Dermis blood vessel endothelial cell (primary cell): ENCODE results near the gene CHAF1A. TPM values are rescaled to one million over a fixed set of nuclear protein-coding genes. Genes with fewer than 3 reads are reported as not detected.

Experiments
- DNase-seq: peaks from one replicate; pipeline ENCODE4 v3.0.0; 2010
- total RNA-seq: library from RNA; depleted of rRNA; stranded (reverse); fragments of >200 nt; gene quantifications from 2 replicates; pipeline ENCODE4 v1.2.3, GENCODE V29; 2014

CHAF1A gene
- total RNA-seq, 1 donor from 2014 or later, result 8.7 TPM

DNA sequence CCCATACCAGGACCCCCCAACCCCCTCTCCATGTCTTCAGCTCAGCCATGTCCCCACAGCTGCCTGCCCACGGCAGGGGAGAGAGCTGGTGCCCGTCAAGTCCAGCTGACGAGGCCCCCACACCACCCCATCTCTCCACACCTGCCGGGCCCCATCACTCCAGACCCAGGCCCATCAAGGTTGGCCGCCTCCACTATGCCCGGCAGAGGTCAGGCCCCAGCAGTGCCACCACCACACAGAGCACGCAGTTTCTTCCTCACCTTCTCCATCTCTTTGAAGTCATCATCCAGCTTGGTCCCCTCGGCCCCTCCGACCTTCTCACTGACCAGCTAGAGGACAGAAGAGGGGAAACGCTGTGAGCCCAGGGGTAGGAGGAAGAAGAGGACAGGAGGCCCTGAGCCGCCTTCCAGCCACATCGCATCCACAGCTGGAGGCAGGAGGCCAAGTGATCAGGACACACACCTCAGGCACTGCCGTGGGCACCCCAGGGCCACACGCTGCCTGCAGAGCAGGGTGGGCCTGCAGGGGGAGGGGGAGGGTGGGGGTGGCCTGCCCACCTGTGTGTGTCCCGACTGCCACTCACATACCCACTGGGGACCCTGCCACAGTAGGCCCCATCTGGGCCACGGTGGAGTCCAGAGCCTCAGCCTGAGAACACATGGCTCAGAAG lies 35.6 kb upstream of the CHAF1A start:
- DNase-seq, result no peak

DNA sequence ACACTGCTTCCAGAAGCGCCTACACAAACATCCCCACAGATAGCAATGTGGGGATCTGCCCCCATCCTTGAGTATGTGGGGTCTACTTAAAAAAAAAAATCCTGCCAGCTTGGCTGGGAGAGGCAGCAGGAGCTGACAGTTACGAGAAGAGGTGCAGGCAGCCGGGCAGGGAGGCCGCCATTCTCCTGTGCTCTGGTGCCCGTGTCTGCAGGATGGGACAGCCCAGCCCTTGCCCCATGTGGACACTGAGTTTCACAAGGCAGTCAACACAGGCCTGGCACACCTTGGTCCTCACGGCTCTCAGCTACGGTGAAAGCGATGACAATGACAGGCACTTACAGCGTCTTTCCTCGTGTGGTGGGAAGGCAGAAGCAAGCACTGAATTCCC lies 35.1 kb upstream of the CHAF1A start:
- DNase-seq, result no peak

DNA sequence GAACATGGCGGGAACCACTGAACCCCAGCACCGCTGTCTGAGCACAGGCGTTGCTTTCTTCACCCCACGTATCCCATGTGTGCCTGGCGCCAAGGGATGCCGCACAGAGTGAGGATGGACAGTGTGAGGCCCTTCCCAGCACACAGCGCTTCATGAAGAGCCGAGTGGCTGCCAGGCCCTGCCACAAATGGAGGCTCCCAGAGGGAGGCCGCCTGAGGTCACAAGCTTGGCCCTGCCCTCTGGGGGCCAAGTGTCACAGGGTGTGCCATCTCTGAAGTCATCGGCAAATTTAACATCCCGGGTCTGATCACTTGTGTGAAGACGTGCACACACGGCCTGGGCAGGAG lies 34.7 kb upstream of the CHAF1A start:
- no peak for DNase-seq

DNA sequence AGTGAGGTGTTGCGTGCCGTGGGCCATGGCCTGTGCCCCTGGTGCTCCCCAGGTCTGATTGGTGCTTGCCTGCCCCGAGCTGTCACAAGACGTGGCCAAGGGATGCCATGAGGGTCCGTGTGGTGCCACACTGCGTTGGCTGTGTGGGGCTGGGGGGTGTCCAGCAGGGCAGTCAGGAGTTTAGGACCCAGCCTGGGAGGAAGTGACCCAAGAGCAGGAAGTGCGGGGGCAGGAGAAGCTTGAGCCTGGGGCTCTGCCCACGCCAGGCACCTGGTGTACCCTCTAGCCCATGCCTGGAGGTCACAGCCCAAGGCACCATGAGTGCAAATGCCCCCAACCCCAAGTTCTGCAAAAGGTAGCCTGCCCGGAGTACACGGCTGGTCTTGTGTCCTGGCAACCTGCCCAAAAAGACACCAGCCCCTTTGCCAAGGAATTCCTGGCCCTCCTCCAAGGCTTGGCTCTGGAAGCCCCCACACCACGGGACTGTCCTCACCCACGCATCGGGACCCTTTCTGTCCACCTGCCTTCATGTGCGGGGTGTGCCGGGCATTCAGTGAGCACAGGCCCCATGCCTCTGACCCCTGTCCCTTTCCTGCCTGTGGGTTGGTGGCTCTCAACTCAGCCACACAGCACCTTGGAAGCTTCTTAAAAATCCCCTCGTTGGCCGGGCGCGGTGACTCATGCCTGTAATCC lies 34.2 kb upstream of the CHAF1A start:
- DNase-seq, result peak; percentile 61

DNA sequence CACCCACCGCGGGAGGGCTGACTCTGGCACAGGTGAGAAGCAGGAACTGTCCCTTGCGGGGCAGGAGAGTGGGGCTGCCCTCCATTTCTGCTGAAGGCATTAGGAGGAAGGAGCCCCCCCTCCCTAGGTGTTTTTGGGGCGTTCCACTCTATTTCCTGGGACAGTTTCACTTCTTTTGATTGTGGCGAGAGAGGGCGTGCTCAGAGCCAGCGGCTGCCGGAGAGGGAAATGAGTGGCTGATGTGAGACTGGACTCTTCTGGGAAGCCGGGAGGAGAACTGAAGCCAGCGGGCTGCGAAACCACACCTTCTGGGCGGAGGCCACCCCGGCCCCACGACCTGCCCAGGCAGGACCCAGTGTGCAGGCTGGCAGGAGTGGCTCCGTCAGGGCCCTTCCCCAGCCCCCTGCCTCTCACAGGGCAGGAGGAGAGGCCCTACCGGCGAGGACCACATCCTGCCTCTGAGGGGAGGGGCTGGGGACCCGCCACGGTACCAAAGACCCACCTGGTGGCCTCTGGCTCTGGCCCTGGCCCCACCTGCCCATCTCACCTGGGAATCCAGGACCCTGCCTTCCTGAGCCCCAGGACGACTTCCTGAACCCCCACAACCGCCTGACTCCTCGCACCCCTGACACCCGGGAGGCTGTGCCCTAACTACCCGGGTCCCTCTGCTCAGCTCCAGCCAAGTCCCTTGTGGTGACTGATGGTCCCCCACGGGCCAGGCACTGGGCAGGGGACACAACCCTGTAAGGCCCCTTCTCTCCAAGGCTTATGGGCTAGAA lies 33.1 kb upstream of the CHAF1A start:
- peak; percentile 62 for DNase-seq

DNA sequence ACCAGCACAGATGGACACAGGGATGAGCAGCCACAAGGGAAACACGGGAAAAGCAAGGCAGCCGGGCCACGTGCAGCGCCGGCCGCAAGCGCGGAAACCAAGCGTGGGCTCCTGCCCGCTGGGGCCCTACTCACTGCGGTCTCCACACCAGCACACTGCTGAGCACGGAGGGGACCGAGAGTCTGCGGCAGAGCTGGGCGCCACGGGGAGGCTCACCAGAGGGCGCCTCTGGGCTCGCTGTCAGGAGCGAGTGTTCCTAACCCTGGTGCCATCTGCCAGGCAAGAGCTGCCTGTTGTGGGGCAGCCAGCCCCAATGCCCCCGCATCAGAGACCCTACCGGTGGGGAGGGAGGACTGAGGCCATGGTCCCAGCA lies 32.6 kb upstream of the CHAF1A start:
- peak; percentile 82 for DNase-seq

DNA sequence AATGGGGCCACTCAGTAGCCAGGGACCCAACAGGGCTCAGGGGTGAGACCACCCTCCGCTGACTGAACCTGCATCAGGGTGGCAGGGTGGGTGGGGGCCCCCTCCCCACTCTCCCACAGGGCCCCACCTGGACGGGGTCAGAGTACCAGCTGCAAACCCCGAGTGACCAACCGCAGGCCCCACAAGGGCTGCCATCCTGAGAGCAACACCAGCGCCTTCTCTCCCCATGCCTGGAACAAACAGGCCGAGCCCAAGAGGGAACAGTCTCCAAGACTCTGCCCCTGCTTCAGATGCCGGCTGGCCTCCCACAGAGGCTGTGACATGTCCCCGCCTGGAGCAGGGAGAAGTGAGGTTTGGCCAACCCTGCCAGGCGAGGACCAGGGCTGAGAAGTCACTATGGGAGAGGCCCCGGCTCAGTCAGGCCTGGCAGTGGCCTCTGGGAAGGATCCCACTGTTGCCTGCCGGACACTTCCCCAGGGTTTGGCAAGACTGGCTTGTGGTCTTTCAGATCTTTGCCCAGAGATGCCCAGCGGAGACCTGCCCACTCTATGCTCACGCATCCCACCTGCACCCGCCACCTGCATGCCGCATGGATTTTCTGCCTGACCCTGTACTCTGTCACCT lies 31.9 kb upstream of the CHAF1A start:
- no peak for DNase-seq

DNA sequence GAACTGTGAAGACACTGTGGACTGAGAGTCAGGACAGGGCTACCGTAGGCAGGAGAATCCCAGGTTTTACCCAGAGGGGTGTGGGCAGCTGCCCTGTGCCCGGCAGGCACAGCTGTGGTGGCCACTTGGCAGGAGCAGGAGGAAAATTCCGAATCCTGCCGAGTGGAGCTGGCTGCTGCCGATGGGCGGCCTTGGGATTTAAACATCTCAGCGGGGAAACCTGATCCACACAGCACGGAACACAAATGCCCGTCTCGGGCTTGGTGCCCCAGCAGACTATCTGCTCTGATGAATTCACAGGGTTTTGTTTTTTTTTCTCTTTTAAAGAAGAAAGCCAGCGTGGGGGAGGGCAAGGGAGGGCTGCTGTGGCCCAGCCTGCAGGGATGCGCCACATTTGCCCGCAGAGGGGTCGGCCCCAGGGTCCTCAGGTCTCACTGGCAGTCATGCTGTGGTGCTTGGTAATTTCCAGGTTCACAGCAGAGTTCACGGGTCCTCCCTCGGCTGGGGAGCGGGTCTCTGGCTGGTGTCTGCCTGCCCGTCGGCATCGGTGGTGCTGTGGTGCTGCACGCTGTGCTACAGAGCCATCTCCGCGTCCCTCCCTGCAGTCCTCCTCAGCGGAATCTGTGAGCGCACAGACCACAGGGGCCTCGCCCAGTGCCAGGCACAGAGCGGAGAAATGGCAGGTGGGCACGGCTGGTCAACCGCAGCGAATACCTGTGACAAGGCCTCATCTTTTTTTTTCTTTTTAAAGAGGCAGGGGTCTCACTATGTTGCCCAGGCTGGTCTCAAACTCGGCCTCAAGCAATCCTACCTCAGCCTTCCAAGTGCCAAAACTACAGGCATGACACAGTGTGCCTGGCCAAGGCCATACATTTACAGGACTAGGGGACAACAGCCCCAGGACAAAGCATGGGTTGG lies 30.9 kb upstream of the CHAF1A start:
- no peak for DNase-seq

DNA sequence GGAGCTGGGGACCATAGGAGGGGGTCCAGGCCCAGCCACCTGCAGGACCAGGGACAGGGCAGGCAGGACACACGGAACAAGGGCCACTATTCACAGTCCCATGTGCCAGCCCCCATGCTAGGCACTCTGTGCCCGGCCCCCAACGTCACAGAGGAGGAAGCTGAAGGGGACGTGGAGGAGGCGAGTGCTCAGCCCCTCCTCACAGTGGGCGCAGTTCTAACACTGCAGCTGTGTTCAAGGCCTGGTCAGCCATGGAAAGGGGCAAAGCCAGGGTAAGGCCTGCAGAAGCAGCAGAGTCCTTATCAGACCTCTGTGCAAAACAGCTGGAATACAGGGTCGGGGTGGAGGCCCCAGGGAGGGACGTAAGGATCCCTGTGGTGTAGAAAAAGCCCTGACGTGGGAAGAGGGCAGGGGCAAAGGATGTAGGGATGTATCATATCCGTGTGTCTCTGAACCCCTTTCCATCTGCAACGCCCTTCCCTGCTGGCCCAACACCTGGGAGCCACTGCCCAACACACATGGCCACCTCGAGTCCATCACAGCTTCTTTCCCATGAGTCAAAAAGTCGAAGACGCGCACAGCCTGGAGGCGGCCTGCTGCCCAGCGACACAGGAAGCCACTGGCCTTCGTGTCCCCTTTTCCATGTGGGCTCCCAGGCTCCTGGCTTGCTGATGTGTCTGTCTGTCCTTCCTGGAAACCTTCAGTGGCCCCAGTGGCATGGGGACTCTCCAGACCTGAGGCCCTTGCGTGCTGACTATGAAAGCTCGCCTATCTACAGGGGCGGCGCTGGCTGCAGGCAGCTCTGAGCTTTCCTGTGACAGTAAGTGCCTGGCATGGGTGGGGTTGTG lies 30.1 kb upstream of the CHAF1A start:
- no peak for DNase-seq

DNA sequence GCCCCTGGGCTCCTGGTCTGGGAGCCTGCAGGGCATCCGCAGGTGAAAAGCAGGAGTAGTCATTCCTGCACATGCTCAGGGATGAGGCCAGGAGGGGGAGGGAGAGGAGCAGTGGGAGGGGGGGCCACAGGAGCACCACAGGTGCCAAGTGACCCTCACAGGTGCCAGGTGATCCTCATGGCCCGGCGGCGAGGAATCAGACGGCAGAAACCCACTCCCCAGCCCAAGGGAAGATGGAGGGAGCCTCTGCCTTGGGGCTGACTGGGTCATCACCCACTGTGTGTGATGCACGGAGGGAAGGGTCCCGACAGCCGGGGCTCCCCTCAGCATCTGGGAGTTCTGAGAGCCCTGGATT lies 29.4 kb upstream of the CHAF1A start:
- no peak for DNase-seq

DNA sequence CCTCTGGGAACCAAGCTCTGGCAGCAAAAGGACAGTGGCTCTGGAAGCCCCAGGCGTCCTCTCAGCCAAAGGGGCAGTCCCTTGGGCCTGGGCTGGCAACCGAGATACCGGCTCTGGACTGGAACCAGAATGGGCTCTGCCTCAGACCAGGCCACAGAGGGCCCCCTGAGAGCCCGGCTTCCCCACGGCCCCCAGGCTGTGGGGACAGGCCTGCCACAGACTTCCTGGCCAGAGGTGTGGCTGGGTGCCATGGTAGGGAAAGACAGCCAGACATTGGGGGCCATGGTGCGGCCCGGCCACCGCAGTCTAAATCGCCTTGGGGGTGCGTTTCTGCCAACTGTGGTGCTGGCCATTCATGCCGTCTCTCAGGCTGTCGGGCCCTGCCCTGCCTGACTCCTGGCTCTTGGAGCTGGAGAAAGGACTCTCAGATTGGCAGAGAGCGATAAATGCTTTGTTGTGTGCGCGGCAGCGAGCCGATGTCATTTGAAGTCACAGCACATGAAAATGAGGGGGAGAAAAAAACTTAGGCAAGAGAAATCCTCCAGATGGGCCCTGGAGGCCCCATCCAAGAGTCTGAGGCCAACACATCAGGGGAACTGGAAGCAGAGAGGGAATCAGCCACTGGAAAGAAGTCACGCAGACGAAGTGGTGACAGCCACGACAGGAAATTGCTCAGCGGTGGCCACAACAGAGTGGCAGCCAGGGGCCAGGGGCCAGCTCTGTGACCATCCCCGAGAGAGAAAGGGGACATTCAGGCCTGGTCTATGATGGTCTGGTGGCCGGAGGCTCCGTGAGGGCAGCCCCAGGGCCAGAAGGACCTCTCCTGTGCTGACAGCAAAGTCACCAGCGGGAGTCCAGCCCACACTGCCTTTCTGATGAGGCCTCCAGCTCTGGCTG lies 28.6 kb upstream of the CHAF1A start:
- no peak for DNase-seq

DNA sequence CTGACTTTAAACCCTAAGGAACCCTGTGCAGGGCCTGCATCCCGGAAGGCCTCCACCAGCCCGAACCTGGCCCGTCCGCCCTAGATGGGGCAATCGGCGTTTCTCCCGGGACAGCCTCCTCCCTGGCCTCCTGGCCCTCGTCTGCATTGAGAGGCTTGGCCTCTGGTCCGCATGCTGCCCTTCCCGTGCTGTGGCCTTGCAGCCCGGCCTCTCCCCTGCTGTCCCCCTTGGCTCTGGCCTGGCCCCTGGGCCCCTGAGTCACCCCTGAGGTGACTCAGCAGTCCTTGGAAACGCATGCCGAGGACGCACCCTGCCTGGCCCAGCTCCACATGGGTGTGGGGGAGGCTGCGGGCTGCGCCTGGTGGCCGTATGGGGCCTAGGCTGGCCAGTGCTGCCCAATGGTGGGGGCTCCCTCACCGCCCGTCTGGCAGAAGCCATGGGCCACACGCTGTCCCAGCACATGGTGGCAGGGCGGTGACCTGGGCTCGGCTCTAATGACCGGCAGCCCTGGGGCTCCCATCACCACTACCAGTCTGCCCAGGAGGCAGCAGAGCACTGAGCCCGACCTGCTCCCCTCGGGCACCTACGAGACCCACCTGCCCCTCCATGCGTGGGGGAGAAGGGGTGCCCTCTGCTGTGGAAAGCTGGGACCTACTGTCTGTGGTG lies 27.8 kb upstream of the CHAF1A start:
- peak; percentile 82 for DNase-seq

DNA sequence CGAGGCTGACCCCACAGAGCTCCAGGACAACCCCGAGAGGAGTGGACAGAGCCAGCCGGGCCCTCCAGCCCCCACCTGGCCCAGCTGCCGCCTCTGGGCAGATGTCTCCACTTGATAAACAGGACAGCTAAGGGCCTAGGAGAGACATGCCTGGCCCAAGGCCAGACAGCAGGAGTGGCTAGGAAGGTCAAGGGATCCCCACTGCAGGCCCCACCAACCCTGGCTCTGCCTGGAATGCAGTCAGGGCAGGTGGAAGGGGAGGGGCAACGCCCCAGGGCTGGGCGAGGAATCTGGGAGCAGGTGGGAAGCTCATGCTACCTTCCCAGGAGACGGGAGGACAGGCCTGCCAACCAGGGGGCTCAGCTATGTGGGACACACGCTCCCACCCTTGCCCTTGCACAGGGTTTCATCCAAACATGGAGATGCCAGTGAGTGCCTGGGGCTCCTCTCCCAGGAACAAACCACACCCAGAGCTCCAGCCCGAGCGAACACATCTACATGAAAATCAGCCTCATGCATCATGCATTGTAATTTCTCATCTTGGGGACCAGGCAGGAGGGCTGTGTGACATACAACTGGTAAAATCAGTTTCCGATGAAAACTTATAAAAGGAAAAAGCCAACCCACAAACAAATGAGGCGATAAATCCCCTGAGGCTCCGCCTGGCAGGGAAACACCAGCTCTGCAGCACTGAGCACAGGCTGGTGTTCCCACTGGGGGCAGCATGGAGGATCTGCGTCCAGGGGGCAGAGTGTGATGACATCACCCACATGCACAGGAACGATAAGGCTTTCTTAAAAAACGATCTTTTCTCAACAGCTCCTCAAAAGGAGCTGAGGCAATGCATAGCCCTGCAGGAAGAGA lies 27.0 kb upstream of the CHAF1A start:
- peak; percentile 77 for DNase-seq

DNA sequence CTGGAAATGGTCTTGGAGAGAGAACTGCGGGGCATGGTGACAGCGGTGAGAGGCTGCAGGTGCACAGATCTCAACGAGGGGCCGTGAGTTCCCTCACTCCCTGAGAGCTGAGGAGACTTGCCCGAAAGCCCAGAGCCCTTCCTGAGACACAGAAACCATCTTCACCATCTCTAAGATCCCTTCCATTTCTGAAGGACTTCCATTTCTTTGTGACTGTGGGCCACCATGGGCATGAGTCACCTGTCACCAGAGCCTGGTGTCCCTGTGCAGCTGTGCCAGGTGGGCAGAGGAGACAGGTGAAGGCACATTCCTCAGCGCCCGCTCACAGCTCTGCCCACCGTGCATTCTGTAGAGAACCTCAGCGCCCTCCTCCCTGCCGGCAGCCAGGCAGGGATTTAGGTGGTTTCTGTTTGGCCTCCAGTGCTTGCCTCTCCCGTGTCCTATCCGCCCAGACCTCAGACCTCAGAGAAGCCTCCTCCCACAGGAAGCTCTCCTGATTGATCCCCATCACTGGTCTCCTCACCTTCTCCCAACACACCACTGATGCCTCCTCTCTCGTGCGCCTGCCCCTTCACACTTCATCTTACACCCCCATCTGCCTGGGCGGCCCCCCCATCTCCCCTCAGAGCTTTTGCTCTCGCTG lies 26.3 kb upstream of the CHAF1A start:
- DNase-seq, result no peak

DNA sequence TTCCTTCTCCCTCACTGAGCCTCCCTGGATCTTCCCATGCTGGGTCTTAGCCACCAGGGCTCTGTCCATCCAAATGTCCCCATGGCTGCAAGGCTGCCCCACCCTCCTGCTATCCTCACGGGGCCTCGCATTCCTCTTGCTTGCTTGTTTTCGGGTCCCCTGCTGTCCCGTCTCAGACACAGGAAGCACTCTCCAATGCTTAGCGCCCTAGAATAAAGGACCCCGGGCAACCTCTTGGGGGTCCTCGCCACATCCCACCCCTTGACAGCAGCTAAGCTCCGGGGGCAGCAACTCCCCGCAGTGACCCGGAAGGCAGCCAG lies 25.8 kb upstream of the CHAF1A start:
- no peak for DNase-seq

DNA sequence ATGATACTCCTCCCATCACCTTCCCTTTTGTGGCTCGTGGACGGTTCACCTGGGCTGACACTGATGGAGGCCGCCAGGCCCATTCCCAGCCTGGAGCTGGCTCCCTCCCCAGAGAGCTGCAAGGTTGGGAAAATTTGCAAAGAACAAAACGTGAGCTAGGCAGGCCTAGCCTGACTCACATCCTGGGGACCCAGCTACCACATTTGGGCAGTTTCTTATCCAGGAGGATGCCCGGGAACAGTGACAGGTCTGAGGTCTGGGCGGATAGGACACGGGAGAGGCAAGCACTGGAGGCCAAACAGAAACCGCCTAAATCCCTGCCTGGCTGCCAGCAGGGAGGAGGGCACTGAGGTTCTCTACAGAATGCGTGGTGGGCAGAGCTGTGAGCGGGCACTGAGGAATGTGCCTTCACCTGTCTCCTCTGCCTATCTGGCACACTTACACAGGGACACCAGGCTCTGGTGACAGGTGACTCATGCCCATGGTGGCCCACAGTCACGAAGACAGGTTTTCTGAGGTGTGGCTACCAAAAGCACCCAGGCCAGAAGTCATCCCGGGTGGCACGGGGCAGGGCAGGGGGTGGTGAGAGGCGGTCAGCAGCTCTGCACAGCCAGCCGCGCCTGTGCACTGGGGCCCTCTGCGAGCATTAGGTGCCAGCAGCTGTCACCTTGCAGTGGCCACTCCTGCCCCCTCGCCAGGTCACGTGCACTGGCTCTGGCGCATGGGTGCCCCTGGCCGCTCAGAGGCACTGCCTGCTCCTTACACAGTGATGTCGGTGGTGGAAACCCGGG lies 25.3 kb upstream of the CHAF1A start:
- DNase-seq, result no peak

DNA sequence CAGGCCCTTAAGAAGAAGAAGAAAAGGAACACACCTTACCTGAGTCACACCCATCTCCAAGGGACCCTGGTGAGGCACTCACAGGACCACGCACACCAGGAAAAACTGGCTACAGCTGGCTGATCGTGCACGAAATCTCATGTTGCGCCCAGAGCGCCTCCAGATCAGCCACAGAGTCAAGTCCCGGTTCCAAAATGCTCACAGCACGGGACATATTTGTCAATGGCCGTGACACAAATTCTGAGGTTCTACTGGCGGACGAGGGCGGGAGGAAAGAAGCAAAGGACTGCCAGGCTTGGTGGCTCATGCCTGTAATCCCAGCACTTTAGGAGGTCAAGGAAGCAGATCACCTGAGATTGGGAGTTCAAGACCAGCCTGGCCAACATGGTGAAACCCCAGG lies 23.6 kb upstream of the CHAF1A start:
- DNase-seq, result no peak
